H54 (cell line): ENCODE measurements around the gene DNM2.
A peak's percentile ranks its signal among the peaks of the same experiment; 100 is the strongest.
"Not testable (repeated sequence)": the region's sequence is repeated elsewhere in the genome, so short reads cannot be mapped to it uniquely, and the experiment has no call there.

Experiments used
- DNase-seq: peaks from one replicate; pipeline ENCODE4 v3.0.0; 2011; ENCODE audit warnings: low spot score, mixed read lengths; ENCODE audit not compliant: insufficient read length
- FAIRE-seq: peaks from 3 replicates; lab custom pipeline; 2011; peaks lifted over from hg19 to GRCh38; lab: Jason Lieb, UNC
- POLR2A ChIP-seq: IDR thresholded peaks from 2 replicates; pipeline ENCODE4 v1.6.1; 2011; ENCODE audit warnings: low read depth, mild to moderate bottlenecking, low read length

Gene DNM2

DNA sequence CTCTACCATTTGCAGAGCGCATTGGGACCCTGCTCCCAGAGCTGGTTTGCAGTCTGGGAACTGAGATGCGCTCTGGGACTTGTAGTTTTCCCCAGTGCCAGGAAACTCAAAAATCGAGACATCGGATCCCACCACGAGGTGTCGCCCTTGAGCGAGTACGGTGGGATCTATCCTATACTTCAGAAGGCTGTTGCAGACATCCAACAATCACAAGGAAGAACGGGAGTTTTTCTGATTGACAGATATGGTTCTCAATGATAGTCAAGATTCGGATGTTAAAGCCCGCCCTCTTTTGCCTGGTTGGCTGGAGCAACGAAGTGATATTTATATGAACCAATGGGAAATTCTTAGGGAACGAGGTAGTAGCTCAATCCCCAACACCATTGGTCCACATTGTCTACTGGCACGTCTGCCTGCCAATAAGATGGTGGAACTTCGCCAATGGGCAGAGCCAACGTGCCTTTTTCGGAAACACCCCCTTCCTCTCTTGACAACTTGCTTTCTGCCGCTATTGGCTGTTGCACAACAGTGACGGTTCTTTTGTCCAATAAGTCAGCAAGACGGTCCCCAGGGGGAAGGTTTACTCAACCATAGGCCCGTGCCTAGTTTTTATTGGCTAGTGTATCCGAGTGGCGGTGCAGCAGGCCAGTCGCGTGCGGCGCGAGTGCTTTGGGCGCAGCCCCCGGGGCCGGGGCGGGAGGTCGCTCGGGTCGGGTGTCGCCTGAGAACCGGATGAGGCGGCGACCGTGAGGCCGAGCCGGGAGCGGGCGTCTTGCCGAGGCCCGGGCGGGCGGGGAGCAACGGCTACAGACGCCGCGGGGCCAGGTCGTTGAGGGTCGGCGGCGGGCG, at the start of gene DNM2:
DNM2 (plus strand) TSS at position 724 of the 849 bp plus-strand sequence. CDS start 164 bp downstream, outside the sequence.
- DNase-seq (peak; percentile 96), FAIRE-seq (peak; percentile 93)
- peak; percentile 57 for TF ChIP-seq POLR2A

DNA sequence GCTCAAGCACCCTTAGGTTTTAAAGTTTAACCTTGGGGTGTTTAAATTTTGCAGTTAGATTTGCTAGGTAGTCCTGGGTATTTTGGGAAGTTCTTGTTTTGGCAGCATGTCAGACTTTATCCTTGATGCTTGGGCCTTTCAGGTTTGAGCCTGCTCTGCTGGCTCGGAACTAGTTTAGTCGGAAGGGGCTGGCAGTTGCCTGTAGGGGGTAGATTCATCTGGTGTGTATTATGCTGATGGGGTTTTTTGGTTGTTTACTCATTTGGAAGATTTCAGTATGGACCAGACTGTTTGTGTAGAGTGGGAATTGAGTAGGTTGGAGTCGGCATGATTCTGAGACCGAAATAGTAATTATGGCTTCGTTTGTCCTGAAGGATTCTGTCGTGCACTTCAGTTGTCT, 48.6 kb upstream of the DNM2 start:
- FAIRE-seq: no peak
- TF ChIP-seq POLR2A: no peak
- no peak for DNase-seq

DNA sequence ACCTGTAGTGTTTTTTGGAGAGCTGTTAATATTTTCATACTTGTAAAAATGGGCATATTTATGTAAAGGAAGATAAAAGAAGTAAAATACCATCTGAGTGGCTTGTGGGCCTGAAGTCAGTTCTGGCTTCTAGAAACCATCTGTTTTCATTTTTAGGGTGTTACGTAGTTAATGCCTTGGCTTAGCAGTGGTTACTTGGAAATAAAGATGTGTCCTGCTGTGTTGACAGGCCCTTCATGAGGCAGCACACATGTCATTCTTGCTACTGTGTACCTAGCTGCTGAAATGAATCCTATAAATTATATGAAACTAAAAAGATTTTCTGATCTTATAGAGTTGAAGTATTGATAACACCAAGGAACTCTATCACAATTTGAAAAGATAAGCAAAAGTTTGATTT, 47.7 kb upstream of the DNM2 start:
- FAIRE-seq: no peak
- no peak for DNase-seq
- no peak for TF ChIP-seq POLR2A

DNA sequence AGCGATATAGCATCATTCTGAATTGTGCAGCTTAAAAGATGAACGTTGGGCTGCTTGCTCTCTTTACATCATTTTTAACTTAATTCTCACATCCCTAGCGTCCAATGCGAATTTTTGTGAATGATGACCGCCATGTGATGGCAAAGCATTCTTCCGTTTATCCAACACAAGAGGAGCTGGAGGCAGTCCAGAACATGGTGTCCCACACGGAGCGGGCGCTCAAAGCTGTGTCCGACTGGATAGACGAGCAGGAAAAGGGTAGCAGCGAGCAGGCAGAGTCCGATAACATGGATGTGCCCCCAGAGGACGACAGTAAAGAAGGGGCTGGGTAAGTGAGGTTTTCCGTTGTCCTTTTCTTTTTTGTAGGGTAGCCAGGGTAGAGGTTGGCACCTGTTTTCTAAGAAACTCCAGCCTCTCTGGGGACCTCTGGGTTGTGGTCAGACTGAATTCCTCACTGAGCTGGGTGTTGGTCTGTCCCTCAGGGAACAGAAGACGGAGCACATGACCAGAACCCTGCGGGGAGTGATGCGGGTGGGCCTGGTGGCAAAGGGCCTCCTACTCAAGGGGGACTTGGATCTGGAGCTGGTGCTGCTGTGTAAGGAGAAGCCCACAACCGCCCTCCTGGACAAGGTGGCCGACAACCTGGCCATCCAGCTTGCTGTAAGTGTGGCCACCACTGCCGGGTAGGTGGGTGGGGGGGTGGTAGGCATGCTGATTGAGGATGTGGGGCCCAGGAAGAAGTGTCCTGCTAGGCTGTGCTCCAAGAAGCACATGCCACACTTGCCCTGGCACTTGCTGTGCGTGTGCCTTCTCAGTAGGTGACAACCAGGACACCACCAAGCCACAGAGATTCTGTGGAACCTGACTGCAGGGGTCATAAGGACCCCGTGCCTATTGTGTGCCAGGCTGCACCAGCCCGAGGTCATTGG, 46.7 kb upstream of the DNM2 start:
- FAIRE-seq: no peak
- no peak for TF ChIP-seq POLR2A

DNA sequence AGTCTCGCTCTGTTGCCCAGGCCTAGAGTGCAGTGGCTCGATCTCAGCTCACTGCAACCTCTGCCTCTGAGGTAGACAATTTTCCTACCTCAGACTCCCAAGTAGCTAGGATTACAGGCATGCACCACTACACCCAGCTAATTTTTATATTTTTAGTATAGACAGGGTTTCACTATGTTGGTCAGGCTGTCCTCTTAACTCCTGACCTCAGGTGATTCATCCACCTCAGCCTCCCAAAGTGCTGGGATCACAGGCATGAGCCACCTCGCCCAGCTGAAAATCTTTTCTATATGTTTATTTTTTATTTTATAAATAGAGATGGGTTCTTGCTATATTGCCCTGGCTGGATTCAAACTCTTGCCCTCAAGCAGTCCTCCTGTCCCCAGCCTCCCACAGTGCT, 46.0 kb upstream of the DNM2 start:
- not testable (repeated sequence) for DNase-seq, FAIRE-seq

More for the DNA sequence above, 46.7 kb upstream of the DNM2 start:
- no peak for DNase-seq

DNA sequence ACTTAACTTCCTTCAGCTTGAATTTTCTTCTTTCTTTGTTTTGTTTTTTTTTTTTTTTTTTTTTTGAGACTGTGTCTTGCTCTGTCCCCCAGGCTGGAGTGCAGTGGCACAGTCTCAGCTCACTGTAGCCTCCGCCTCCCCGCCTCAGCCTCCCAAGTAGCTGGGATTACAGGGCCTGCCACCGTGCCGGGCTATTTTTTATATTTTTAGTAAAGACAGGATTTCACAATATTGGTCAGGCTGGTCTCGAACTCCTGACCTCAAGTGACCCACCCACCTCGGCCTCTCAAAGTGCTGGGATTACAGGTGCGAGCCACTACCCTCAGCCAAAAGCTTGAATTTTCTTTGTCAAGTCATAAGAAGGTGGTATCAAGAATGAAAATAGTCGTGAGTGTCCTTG, 42.7 kb upstream of the DNM2 start:
- not testable (repeated sequence) for FAIRE-seq

DNA sequence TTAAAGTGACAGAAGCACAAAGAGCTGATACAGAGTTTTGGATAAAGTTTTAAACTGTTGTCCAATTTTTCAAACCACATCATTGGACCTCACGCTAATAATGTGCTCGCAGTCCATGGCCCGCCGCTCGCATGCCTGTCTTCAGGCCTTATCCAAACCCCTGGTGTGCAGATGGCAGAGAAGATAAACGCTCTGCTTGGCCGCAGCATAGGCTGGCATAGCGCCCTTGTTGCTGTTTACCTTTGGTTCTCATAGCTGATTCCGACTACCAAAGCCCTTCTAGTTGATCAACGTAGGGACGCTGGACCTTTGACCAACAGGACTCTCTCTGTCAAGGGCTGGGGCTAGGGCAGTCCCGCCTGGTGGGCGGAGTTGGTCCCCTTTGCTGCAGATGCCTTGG, 40.1 kb upstream of the DNM2 start:
- DNase-seq: no peak
- no peak for TF ChIP-seq POLR2A
- FAIRE-seq: no peak

More for the DNA sequence above, 42.7 kb upstream of the DNM2 start:
- not testable (repeated sequence) for DNase-seq

DNA sequence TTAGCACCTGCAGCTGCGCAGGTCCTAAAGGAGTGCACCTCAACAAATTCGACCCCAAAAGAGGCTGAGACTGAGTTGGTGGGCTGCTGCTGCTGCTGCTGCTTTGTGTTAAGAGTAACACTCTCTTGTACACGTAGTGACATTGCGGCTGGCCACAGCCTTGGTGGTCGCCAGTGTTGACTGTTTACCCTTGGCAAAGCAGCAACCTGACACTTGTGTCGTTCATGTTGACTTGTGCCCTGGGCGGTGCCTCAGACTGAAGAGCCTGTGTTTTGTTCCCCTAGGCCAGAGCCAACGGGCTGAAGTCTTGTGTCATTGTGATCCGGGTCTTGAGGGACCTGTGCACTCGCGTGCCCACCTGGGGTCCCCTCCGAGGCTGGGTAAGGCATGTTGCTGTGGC, 39.1 kb upstream of the DNM2 start:
- FAIRE-seq: no peak
- no peak for DNase-seq
- no peak for TF ChIP-seq POLR2A

DNA sequence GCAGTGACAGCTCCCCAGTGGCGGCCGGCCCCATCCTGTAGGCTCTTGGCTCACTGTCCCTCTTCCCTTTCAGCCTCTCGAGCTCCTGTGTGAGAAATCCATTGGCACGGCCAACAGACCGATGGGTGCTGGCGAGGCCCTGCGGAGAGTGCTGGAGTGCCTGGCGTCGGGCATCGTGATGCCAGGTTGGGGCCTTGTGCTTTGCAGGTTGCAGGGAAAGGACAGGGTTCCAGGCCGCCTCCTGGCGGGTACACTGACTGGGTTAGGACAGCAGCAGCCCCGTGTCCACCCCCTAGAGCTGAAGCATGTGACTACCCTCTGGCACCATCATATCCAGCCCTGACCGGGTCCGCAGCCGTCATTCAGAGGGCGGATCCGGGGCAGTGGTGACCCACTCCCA, 38.1 kb upstream of the DNM2 start:
- no peak for TF ChIP-seq POLR2A
- FAIRE-seq (no peak), DNase-seq (no peak)

DNA sequence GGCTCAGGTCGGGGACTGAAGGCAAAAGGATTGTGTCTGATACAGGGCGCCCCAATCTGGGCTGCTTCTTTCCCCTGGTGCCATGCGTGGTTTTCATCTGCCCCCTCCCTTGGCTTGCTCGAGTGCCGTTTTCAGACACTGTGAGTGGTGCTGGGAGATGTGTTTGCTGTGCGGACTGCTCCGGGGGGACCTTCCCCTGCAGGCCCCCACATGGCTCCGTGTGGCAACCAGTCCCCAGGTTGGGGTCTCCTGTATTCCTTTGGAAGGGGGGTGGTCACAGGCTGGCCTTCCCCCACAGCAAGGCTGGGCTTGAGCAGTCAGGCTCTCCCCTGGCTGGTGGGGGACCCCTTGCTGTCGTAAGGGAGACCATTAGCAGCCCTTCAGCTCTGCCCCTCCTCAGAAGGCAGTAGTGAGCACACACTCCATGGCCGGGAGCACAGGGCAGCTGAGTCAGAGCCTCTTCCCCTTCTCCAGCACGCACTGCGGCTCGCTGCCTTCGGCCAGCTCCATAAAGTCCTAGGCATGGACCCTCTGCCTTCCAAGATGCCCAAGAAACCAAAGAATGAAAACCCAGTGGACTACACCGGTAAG, 37.2 kb upstream of the DNM2 start:
- FAIRE-seq (no peak), DNase-seq (no peak)
- TF ChIP-seq POLR2A: no peak

DNA sequence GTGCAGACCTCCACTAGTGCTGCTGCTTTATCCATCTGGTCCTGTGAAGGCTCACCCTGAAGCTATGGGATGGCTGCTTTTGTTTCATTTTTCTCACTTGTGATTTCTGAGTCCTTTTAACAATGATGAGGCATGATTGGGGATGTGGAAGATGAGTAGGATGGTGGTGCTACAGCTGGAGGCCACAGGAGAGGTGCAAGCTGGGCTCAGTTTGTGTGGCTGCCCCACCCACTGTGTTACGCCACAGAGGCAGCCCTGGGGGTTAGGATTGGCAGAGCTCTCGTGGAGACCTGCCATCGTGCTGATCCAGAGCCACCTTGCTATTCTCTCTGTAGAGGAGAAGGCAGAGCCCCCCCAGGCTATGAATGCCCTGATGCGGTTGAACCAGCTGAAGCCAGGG, 36.2 kb upstream of the DNM2 start:
- no peak for TF ChIP-seq POLR2A
- FAIRE-seq (no peak), DNase-seq (no peak)

DNA sequence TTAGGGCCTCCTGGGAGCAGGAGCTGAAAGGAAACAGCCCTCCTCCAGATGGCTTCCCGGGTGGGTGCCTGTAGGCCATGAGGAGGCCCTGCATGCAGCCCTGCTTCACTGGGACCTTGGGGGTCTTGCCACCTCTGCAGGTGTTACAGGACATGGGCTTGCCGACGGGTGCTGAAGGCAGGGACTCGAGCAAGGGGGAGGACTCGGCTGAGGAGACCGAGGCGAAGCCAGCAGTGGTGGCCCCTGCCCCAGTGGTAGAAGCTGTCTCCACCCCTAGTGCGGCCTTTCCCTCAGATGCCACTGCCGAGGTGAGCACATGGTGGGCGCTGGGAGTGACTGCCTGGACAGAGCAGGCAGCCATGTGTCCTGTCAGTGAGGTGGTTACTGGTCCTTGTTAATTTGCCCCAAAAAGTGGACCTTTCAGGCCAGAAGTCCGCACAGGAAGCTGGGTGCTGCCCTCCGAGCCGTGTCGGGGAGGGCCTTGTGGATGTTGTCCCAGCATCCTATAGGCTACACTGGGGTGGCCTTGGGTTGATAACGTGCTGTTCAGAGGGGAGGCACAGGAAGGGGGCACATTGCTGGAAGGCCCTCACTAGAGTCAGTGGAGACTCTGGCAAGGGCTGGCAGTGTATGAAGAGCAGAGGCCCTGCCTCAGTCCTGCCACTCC, 35.3 kb upstream of the DNM2 start:
- TF ChIP-seq POLR2A: no peak
- FAIRE-seq (no peak), DNase-seq (no peak)

DNA sequence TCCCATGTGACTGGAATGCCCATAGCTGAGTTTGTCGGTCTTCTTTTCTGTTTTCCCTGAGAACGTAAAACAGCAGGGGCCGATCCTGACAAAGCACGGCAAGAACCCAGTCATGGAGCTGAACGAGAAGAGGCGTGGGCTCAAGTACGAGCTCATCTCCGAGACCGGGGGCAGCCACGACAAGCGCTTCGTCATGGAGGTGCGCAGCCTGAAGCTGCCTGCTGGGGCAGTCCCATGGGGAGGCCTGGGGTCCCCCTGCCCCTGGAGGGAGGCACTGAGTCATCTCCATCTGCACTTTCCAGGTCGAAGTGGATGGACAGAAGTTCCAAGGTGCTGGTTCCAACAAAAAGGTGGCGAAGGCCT, 34.8 kb upstream of the DNM2 start:
- DNase-seq (no peak), FAIRE-seq (no peak)
- TF ChIP-seq POLR2A: no peak
